A172 (cell line): ENCODE measurements around the gene CTSE. TPM values are rescaled to one million over a fixed set of nuclear protein-coding genes. Genes with fewer than 3 reads are reported as not detected.
"Not testable (repeated sequence)": the region's sequence is repeated elsewhere in the genome, so short reads cannot be mapped to it uniquely, and the experiment has no call there.

Source experiments
- DNase-seq: peaks from one replicate; pipeline ENCODE4 v3.0.0-alpha.2; 2015; ENCODE audit warnings: low spot score
- total RNA-seq: library from RNA; depleted of rRNA; stranded (reverse); fragments of >200 nt; shearing (Covaris generic); gene quantifications from 2 replicates; pipeline ENCODE4 v1.2.3, GENCODE V29; 2014

CTSE gene
- total RNA-seq, 1 experiment from 2014 or later, result not detected

DNA sequence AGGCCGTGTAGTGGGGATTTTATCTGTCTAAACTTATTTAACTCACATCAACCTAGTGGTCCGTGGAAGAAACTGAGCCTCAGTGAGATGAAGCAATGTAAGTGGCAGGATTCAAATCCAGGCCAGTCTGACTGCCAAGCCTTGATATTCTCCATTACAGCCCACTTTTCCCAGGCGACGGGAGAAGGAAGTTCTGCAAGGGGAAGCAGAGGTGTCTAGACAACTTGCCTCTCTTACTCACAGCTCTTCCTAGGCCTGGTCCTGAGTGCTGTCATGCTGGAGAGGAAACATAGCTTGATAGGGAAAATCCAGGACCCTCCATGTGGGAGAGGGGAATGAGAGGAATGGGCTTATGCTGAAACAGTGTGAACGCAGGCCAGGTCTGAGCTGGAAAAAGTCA lies 9.1 kb downstream of the CTSE start:
- DNase-seq, result no peak

GRCh38 chr1:206013026-206013795 lies 10.5 kb downstream of the CTSE start:
- no peak for DNase-seq

DNA sequence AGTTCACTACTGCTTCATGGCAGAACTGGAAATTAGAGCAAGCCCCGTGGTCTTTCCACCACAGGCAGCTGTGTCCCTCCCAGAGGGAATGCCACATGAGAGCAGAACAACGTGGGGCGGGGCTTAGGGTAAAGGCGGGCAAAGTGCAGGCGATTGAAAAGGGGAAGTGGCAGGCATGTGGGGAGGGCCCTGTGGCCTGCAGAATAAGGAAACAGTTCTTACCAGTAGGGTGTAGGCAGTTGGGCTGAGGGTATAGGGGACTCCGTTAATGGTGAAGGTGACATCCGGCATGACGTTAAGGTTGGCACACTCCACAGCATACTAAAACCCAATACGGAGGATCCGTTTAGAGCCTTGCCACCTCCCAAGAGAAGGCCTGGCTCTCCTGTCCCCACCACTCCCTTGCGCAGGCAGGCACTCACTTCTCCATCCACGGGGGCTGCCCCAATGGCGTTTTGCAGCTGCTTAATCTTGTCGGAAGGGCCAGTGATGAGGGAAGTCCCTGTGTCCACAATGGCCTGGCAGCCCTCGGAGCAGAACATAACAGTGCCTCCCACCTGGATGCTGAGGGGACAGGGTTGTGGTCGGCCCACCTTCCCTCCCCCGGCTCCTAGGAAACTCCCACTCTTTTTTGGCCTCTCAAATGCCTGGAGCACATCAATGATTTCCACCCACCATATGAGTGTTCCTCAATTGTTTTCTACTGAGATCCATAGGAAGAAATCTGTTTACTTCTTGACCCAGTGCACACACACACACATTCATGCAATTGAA lies 11.4 kb downstream of the CTSE start:
- DNase-seq, result no peak

DNA sequence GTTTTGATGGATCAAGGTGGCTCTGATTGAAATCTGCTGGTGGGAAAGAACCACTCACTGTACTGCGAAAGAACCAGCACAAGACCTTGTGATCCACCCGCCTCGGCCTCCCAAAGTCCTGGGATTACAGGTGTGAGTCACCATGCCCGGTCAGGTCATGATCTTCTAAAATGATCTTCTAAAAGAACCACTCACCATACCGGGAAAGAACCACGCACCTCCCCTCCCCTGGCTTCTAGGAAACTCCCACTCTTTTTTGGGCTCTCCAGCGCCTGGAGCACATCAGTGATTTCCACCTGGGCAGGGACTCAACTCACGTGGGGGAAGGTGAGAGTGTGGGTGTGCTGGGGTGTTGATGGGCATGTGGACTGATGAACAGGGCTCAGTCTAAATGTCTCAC lies 12.6 kb downstream of the CTSE start:
- no peak for DNase-seq

GRCh38 chr1:206010060-206010459 lies 13.6 kb downstream of the CTSE start:
- DNase-seq, result no peak

GRCh38 chr1:206006946-206007345 lies 16.7 kb downstream of the CTSE start:
- no peak for DNase-seq

DNA sequence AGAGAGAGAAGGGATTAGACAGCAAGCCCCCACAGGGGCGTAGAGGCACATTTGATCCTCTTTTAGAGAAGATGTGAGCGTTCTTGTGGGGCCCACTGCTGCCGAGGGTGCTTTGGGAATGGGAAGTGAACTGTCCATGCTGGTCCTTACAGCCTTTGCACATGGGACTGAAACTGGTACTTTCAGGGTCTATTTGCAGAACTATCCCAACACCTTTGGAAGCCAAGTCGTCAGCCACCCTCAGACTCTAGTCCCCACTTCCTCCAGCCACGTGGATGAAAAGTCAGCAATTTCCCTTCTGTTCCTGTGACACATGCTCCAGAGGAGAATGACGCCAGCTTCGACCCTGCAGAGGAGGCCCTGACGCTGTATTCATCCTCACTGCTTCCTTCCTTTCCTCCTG lies 17.9 kb downstream of the CTSE start:
- DNase-seq, result no peak

GRCh38 chr1:206005234-206005633 lies 18.5 kb downstream of the CTSE start:
- no peak for DNase-seq

DNA sequence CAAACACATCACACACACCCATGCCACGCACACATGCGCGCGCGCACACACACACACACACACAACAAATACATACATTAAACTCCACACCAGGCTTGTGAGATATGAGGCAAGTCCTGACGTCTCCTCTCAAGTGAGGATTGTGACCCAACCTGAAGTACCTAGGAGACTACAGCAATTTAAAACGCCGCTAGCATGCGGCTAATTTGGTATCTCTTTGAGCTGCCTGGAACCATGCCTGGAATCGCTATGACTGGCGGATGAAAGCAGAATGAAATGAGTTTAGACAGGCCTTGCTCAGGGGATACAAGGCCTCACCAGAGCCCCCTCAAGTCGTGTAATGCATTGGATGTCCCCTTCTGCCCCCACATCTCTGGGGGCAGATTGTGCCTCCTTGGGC lies 18.9 kb downstream of the CTSE start:
- DNase-seq, result no peak

DNA sequence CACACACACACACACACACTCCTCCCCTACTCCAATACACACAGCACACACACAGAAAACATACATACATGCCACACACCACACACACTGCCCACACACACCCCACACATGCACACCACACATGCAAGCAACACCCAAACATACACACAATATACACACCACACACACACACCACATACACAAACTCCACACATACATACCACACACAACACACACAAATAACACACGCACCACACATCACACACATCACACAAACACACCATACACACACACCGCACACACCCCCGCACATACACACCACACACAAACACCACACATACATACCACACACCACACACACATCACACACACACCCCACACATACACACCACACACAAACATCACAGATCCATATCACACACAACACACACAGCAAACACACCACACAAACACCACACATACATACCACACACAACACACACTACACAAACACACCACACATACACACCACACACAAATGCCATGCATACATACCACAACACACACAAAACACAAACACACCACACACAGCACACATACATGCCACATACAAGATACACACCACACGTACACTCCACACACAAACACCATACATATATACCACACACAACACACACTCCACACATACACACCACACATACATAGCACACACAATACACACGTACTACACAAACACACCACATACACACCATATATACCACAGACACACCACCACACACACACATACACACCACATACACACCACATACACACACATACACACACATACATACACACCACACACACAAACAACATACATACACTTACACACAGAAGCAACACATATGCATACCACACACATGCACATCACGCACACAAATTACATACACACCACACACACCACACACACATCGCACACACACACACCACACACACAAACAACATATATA lies 19.6 kb downstream of the CTSE start:
- DNase-seq, result no peak

DNA sequence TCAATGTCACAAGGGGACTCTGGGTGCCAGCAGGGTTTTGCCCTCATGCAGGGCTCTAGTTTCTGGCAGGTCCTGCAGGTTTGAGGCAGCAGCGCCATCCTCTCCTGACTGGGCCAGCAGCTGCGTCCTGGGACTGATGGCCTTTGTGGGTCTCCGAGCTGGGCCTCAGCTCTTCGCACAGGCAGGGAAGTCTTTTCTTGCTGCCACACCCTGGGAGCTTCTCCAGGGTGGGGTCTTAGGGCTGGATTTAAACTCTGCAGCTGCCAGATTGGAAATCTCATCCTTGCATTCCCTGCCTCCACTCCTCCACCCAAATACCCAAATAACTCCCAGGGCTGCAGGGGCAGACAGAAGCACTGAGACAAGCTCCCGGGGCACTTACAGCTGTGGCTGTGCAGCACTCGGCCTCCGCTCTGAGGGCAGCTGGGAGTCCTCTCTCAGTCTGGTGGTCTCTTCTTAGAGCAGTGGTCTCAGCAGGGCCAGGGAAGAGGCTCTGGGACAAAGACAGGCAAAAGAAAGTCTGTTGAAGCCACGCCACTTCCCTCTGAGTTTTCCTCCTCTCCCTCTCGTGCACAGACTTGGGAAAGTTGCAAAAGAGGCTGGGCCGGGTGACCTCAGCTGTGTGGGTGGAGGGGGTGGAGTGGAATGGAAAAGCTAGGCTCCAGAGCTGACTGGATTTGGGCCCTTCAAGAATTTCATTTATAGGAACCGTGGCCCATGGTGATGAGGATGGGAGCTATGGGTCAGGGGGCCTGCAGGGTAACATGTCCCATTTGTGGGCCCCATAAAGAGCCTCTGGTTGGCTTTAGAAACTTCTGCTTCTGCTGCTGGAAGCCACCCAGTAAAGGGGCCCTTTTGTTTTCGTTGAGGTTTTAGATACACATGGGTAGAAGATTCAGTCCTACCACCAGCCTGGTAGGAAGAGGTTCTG lies 20.6 kb downstream of the CTSE start, which contains the start of gene RAB7B:
RAB7B (minus strand) TSS at position 525 of the 931 bp plus-strand sequence. CDS start 9,260 bp downstream, outside the sequence.
- DNase-seq, result no peak

DNA sequence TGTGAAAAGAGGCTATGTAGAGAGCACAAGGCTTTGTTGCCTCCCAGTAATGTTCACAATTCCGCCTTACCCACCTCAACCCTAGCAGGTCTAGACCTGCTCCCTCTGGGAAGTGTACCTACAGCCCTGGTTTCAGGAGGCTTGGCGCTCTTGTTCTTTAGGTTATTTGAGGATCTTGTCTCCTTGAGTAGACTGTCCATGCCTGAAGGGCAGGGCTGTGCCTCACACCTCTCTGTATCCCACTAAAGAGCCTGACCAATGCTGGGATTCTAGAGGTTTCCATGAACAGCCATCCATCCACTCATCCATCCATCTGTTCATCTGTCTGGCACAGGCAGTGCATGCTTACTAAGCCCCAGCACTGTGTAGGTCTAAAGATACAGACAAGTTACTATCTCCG lies 21.5 kb downstream of the CTSE start:
- DNase-seq, result no peak

DNA sequence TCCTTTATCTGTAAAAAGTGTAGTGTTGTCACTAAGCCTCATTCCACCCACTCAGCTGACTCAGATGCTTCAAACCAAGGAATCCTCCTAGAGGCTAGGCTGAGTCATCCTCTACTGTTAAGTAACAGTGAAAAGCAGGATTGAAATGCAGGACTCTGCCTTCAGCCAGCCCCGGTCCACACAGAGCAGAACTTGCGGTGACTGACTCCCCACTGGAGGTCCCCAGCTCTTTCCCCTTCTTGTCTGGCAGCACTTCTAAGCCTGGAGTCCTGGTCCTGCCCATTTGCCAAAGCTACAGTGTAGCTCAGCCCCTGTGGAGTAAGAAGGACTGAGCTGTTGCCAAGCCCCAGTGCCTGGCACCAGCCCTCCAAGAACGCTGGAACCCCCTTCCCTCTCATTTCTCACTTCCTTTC lies 22.2 kb downstream of the CTSE start:
- peak; percentile 88 for DNase-seq

- DNase-seq, result no peak
Measured at GRCh38 chr1:206000641-206001339, 22.9 kb downstream of the CTSE start.

- DNase-seq, result no peak
Measured at GRCh38 chr1:205998457-205999241, 25.0 kb downstream of the CTSE start.

GRCh38 chr1:205996641-205997040 lies 27.1 kb downstream of the CTSE start:
- DNase-seq, result not testable (repeated sequence)

DNA sequence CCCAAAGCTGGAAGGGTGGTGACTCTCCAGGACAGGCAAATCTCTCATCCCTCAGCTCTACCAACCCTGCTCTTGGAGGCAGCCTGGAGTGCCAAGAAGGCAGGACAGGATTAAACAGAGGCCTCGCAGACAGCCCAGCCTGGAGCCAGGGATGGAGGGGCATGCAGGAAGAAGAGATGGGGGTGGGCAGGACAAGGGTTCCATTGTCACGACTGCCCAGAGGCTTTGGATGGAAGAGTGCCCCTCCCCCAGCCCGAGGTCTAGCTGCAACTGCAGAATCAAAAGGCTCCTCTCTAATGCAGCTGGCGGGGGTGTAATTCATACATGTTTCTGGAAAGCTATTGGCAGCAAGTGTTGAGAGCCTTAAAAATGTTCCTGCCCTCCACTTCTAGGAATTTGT lies 29.3 kb downstream of the CTSE start:
- DNase-seq, result no peak

DNA sequence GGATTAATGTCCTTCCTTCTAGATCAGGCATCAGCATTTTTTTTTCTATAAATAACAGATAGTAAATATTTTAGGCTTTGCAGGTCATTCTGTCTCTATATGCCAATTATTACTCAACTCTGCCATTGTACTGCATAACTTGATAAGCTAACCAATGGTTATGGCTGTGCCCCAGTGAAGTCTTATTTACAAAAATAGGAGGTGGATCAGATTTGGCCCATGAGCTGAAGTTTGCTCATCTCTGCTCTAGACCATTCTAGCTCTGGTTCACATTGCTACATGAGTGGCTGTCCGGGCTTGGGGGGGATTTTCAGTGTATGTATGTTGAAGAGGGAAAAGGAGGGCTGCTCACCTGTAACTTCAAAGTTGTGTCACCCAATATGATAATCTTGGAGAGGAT lies 30.6 kb downstream of the CTSE start:
- DNase-seq, result no peak

- DNase-seq, result no peak
Measured at GRCh38 chr1:205992218-205992882, 31.3 kb downstream of the CTSE start.
